HG03280 (cell line): ENCODE measurements around the gene MAGEA2.
"Not testable (repeated sequence)": the region's sequence is repeated elsewhere in the genome, so short reads cannot be mapped to it uniquely, and the experiment has no call there.

Experiments
- ATAC-seq: cut with Tn5 transposase; IDR thresholded peaks from one replicate; pipeline ENCODE4 v1.9.1; 2021; ENCODE audit warnings: mild to moderate bottlenecking, moderate library complexity; ENCODE audit not compliant: unreplicated experiment

The MAGEA2 gene

GRCh38 chrX:152709173-152709572 lies 44.5 kb downstream of the MAGEA2 start, which contains the start of gene CSAG2:
CSAG2 (minus strand) TSS chrX:152709273; CDS start chrX:152709112, 161 bp downstream.
- ATAC-seq, result not testable (repeated sequence)

GRCh38 chrX:152706500-152706899 lies 47.1 kb downstream of the MAGEA2 start:
- ATAC-seq, result not testable (repeated sequence)

- not testable (repeated sequence) for ATAC-seq
Measured at GRCh38 chrX:152700390-152700789, 53.3 kb downstream of the MAGEA2 start.
